NCI-H2107 treated with DMSO at 0.1 percent for 48 hours (cell line): ENCODE data around the gene CHRND.
"Not testable (repeated sequence)": the region's sequence is repeated elsewhere in the genome, so short reads cannot be mapped to it uniquely, and the experiment has no call there.

Source experiments
- DNase-seq: peaks from one replicate; lab custom pipeline; 2025; ENCODE audit not compliant: unreplicated experiment; lab: John Stamatoyannopoulos, UW

The CHRND gene

GRCh38 chr2:232541961-232542714 is 16.2 kb downstream of the CHRND start:
- no peak for DNase-seq

DNA sequence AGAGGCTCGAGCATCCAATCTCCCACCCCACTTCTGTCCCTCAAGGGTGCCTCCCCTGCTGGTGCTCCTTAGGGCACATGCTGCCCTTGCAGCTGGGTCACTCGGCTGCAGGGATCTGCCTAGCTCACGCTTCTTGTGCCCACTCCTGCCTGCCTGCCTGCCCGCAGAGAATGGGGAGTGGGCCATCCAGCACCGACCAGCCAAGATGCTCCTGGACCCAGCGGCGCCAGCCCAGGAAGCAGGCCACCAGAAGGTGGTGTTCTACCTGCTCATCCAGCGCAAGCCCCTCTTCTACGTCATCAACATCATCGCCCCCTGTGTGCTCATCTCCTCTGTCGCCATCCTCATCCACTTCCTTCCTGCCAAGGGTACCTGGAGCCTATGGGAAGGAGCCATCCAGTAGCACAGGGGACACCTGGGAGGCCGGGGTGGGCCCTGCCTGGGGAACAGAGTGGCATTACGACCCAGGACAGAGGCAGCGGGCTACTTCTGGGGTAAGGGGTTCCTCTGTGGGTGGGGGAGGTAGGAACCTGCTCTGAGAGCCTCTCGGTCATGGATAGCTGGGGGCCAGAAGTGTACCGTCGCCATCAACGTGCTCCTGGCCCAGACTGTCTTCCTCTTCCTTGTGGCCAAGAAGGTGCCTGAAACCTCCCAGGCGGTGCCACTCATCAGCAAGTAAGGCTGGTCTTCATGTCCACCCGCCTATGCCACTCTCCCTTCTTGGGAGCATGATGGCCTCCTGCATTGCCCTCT is 16.9 kb downstream of the CHRND start:
- no peak for DNase-seq

DNA sequence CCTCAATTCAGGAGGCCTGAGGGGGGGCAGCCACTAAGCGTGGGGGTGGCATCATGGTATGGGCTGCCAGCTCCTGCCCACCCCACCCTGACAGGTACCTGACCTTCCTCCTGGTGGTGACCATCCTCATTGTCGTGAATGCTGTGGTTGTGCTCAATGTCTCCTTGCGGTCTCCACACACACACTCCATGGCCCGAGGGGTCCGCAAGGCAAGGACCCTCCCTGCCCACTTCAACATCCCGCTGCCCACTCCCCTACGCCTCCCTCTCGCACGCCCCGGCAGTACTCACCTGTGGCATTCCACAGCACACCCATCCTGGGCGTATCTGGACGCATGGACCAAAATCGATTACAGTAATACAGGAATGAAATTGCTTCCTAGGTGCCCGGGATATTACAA is 17.5 kb downstream of the CHRND start:
- no peak for DNase-seq

DNA sequence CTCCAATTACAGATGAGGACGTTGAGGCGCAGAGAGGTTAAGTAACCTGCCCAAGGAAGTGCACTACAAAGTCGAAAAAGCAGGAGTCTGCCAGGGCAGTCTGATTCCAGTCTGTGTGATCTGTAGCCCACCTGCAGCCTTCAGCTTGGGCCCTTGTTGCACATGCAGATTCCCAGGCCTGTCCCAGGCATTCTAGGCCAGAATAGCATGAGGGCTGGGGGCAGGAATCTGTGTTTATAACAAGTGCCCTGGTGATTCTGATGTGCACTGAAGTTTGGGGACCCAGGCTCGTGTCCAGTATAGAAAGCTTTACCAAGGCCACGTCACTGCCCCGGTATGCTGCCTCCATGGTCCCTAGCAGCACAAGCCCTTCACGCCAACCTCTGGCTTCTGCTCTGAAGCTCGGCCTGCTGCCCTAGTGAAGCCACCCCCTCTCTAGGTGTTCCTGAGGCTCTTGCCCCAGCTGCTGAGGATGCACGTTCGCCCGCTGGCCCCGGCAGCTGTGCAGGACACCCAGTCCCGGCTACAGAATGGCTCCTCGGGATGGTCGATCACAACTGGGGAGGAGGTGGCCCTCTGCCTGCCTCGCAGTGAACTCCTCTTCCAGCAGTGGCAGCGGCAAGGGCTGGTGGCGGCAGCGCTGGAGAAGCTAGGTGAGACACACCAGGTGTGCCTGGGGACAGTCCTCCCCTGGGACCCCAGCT is 18.1 kb downstream of the CHRND start:
- DNase-seq: no peak

DNA sequence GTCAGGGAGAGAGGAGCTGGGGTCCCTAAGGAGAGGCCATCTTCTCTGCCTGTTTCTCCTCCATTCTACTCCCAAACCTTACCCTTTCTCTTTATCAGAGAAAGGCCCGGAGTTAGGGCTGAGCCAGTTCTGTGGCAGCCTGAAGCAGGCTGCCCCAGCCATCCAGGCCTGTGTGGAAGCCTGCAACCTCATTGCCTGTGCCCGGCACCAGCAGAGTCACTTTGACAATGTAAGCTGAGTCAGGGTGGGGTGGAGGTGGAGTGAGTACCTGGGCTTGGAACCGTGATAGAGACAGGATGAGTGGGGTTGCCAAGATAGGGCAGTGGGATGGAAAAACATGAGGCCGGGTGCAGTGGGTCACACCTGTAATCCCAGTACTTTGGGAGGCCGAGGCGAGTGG is 18.7 kb downstream of the CHRND start:
- no peak for DNase-seq

- DNase-seq: no peak
Observed at GRCh38 chr2:232545511-232546375, 19.8 kb downstream of the CHRND start.

GRCh38 chr2:232547991-232548390 is 22.0 kb downstream of the CHRND start:
- no peak for DNase-seq

DNA sequence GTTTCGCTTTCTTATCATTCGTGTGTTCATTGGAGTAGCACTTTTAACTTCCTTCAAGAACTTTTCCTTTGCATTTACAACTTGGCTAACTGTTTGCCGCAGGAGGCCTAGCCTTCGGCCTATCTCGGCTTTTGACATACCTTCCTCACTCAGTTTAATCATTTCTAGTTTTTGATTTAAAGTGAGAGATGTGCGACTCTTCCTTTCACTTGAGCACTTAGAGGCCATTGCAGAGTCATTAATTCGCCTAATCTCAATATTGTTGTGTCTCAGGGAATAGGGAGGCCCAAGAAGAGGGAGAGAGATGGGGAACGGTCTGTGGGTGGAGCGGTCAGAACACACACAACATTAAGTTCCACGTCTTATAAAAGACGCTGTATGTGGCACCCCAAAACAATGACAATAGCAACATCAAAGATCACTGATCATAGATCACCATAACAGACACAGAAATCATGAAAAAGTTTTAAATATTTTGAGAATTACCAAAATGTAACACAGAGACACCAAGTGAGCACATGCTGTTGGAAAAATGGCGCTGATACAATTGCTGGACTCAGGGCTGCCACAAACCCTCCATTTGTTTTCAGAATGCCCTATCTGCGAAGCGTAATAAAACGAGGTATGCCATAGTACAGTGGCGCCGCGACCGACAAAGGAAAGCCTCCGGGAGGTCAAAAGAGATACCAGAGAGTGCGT is 23.8 kb downstream of the CHRND start:
- DNase-seq: no peak

- DNase-seq: peak; percentile 58
Observed at GRCh38 chr2:232550354-232551249, 24.6 kb downstream of the CHRND start, which contains the start of the genes EIF4E2 and TIGD1. EIF4E2 (plus strand) TSS chr2:232550689; CDS start chr2:232550725, 36 bp downstream. TIGD1 (minus strand) TSS chr2:232550557; CDS start chr2:232549882, 675 bp downstream.

DNA sequence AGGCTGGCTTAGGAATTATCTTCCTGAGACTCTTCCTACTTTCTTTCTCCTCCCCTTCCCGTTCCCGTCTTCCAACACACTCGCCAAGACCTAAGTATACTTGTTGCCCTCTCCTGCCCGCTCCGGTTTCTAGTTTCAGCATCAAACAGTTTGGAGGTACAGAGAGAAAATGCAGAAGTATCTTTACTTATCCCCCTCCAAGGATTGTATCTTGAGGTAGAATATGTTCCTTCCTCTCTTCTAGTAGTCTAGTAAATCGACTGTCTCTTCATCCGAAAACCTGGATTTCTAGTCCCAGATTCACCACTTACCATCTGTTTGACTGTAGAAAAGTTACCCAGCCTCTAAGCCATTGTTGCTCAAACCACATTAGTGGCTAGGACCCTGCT is 25.3 kb downstream of the CHRND start:
- DNase-seq: no peak

DNA sequence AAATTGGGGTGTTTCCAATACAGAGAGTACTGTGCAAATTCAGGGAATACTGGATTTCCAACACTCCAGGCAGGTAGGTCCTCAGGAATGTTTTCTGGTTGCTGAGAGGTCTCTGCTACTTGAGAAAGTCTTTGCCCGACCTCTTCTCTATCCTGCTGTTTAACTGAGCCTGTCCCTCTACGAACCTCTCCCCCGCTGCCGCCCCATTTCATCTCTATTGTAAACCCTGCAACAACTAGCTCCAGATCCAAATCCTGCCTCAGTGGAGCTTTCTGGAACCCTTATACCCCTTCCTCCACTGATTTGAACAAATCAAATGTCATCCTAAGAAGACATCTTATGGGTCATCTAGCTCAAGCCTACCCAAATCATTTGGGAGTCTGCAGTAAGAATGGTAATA is 25.8 kb downstream of the CHRND start:
- DNase-seq: no peak

DNA sequence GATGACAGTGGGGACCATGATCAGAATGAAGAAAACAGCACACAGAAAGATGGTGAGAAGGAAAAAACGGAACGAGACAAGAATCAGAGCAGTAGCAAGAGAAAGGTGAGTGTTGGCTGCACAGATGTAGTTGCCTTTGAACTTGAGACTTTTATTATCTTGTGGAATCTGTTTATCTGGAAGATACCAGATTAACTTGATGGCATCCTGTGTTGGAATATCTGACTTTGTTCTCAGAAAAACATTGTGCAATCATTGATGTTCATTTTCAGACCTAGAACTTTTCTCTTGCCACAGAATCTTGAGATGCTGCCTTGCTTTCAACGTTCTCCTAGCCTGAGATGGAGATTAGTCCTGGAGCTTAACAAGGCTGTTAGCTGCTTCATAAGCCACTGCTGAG is 30.5 kb downstream of the CHRND start:
- no peak for DNase-seq

DNA sequence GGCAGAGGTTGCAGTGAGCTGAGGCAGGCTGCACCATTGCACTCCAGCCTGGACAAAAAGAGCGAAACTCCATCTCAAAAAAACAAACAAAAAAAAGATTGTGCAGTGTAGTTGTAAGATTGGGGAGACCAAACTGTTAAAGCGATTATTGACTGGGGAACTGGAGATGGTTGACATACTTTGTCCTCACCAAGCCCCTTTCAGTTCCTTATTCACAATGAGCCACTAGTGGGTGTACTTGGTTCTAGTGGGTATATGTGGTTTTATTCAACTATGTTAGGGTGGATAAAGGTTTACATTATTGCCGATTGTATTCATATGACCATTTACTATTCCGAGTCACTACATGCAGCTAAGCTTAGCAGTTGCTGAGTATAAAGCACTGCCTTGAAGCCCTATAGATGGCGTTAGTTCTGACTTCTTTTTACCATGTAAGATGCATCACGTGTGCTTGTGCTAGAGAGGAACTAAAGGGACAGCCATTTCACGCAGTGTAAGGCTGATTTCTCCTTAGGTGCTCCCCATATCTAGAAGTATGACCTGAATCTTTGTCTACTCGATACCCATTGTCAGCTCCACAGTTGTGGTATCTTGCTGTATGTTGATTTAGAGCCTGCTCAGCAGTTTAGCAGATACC is 36.7 kb downstream of the CHRND start:
- DNase-seq: no peak

- DNase-seq: no peak
Observed at GRCh38 chr2:232563580-232563979, 37.6 kb downstream of the CHRND start.

DNA sequence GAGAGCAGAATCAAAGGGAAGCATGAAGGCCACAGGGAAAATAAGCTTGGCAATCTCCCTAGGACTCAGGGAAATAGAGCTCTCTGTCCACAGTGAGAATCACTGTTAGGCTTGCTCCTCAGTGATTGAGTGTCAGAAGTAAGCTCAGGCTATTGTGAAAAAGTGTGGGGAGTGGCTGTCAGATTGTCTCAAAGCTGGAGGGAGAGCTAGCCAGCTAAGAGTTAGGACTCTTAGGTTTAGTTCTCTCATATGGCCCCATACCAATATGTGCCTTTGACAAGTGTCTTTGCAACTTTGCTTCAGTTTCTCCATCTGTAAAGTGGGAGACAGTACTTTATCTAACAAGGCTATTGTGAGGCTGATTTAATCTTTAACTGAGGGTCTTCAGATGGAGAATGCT is 41.8 kb downstream of the CHRND start:
- no peak for DNase-seq

DNA sequence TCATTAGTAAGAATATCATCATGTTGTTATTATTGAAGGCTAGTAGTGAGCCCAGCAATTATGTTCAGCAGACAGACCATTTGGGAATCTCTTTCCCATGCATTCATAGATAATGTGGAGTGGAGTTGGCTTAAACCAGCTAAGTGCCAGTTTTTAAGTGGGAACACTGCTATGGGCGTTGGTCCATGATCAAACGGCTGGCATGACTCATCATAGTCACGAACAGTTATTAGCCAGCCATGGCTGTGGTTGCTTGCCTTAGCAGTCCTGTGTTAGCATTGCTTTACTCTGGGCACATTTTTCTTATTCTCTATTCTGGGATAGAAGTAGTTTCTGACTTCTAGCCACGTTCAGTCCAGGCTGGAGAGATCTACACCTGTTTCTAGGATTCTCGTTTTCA is 42.2 kb downstream of the CHRND start:
- DNase-seq: no peak

DNA sequence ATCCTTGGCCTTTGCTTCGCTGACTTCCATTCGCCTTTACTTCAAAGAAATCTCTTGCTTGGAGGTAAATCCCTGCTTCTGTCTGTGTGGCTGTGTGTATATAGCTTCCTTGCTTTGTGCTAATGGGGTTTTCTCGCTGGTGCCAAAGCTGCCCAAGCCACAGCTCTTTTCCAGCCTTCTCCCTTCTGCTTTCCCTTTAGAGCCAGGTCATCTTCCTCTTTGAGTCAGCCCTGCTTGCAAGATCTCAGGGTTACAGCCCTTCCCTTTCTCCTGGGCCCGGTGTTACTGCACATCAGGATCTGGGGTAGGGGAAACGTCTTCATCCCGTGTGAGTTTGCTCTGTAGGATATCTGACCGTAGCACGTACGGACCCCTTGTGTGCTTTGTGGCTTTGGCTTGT is 43.6 kb downstream of the CHRND start:
- DNase-seq: no peak

DNA sequence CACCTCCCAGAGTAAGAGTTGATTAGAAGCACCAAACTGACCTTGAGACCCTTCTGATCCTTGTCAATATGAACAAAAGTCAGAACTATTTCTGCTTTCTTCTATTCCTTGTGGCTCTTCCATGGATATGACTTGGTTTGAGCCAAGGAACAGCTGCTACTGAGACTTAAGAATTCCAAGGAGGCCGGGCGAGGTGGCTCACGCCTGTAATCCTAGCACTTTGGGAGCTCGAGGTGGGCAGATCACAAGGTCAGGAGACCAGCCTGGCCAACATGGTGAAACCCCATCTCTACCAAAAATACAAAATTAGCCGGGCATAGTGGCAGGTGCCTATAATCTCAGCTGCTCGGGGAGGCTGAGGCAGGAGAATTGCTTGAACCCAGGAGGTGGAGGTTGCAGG is 44.5 kb downstream of the CHRND start:
- not testable (repeated sequence) for DNase-seq

DNA sequence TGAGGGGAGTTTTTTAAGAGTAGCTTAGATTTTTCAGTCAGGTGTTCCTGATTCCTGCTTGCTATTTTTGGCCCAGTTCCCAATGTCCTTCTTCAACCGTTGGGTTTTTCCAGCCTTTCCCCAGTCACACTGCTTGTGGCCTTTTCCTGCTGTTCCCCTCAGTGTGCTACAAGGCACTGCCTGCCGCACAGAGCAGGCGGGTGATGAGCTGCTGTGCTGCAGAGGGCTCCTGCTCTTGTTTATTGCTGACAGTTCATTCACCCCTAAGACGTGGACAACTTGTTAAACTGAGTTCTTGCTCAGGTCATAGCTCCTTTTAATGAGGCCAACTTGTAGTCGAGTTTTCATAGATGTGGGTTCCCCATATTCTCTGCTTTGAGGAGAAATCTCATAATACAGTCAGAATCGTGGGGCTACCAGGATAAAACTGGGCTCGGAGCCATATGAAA is 45.1 kb downstream of the CHRND start:
- no peak for DNase-seq
